ENCODE data around the gene HGS. TPM values are rescaled to one million over a fixed set of nuclear protein-coding genes. Genes with fewer than 3 reads are reported as not detected.

Gene HGS
- total RNA-seq, 1 experiment from 2014 or later: 187 TPM

GRCh38 chr17:81684442-81684911, 666 bp downstream of the HGS start:
- Histone ChIP-seq H3K4me1 (ENCODE audit: insufficient read depth, low read length, poor library complexity, severe bottlenecking) (peaks cover 25% of the 10 kb centered on the region), H3K27me3 (replicated peaks; ENCODE audit: insufficient read depth, low read depth, low read length, poor library complexity) (no peaks in the 10 kb centered on the region), H3K4me3 (ENCODE audit: low read depth, low read length, poor library complexity, severe bottlenecking) (peak overlapping the region; percentile 93), H3K36me3 (ENCODE audit: insufficient read depth, low read length, poor library complexity, severe bottlenecking) (peaks cover 36% of the 10 kb centered on the region), H3K9me3 (ENCODE audit: low read depth, low read length, poor library complexity, severe bottlenecking) (no peaks in the 10 kb centered on the region), H3K27ac (ENCODE audit: low read depth, low read length, poor library complexity, severe bottlenecking) (peak overlapping the region; percentile 90)
- BruUV-seq (replicated peaks): TSS peak; percentile 71
- POLR2A ChIA-PET (ENCODE audit: low non-redundant PET): no interaction called here
- TF ChIP-seq CTCF (conservative IDR thresholded peaks at IDR 0.05; ENCODE audit: low read depth, low read length): no peak
- TF ChIP-seq EZH2 (IDR thresholded peaks at IDR 0.05; ENCODE audit: borderline replicate concordance, low read depth, low read length, poor library complexity, severe bottlenecking): no peak
- peak; percentile 41 for DNase-seq (ENCODE audit: low spot score)
- CTCF ChIA-PET: no interaction called here
- intact Hi-C loops (cut with micrococcal nuclease; ENCODE audit: unreplicated experiment): no loop called here

GRCh38 chr17:81685108-81685507, 1.3 kb downstream of the HGS start:
- TF ChIP-seq EZH2 (IDR thresholded peaks at IDR 0.05; ENCODE audit: borderline replicate concordance, low read depth, low read length, poor library complexity, severe bottlenecking) (no peak), CTCF (conservative IDR thresholded peaks at IDR 0.05; ENCODE audit: low read depth, low read length) (no peak)
- POLR2A ChIA-PET (ENCODE audit: low non-redundant PET): no interaction called here
- peaks cover 42% of the 10 kb centered on the region for H3K36me3 ChIP-seq (ENCODE audit: insufficient read depth, low read length, poor library complexity, severe bottlenecking)
- peak; percentile 31 for DNase-seq (ENCODE audit: low spot score)
- H3K9me3 ChIP-seq (ENCODE audit: low read depth, low read length, poor library complexity, severe bottlenecking): no peaks in the 10 kb centered on the region
- intact Hi-C loops (cut with micrococcal nuclease; ENCODE audit: unreplicated experiment): no loop called here
- peaks cover 25% of the 10 kb centered on the region for H3K4me1 ChIP-seq (ENCODE audit: insufficient read depth, low read length, poor library complexity, severe bottlenecking)
- H3K27me3 ChIP-seq (replicated peaks; ENCODE audit: insufficient read depth, low read depth, low read length, poor library complexity): no peaks in the 10 kb centered on the region
- no TSS peak for BruUV-seq (replicated peaks)
- CTCF ChIA-PET: no interaction called here
- peak overlapping the region; percentile 93 for H3K4me3 ChIP-seq (ENCODE audit: low read depth, low read length, poor library complexity, severe bottlenecking)
- H3K27ac ChIP-seq (ENCODE audit: low read depth, low read length, poor library complexity, severe bottlenecking): peak overlapping the region; percentile 90

- Histone ChIP-seq H3K27me3 (replicated peaks; ENCODE audit: insufficient read depth, low read depth, low read length, poor library complexity) (no peaks in the 10 kb centered on the region), H3K4me1 (ENCODE audit: insufficient read depth, low read length, poor library complexity, severe bottlenecking) (peaks cover 21% of the 10 kb centered on the region), H3K9me3 (ENCODE audit: low read depth, low read length, poor library complexity, severe bottlenecking) (no peaks in the 10 kb centered on the region), H3K4me3 (ENCODE audit: low read depth, low read length, poor library complexity, severe bottlenecking) (no peak overlapping the region), H3K27ac (ENCODE audit: low read depth, low read length, poor library complexity, severe bottlenecking) (no peak overlapping the region), H3K36me3 (ENCODE audit: insufficient read depth, low read length, poor library complexity, severe bottlenecking) (peaks cover 54% of the 10 kb centered on the region)
- POLR2A ChIA-PET (ENCODE audit: low non-redundant PET): no interaction called here
- intact Hi-C loops (cut with micrococcal nuclease; ENCODE audit: unreplicated experiment): no loop called here
- BruUV-seq (replicated peaks): no TSS peak
- CTCF ChIA-PET: no interaction called here
- no peak for DNase-seq (ENCODE audit: low spot score)
- TF ChIP-seq CTCF (conservative IDR thresholded peaks at IDR 0.05; ENCODE audit: low read depth, low read length) (no peak), EZH2 (IDR thresholded peaks at IDR 0.05; ENCODE audit: borderline replicate concordance, low read depth, low read length, poor library complexity, severe bottlenecking) (no peak)
Observed at GRCh38 chr17:81686614-81687013, 2.8 kb downstream of the HGS start.

All from A673 (cell line).